PC-3 (cell line): ENCODE data around the gene FAM177A1. TPM values are rescaled to one million over a fixed set of nuclear protein-coding genes. Genes with fewer than 3 reads are reported as not detected.

Experiments used
- ATAC-seq: fragments of 200-7000 bp; cut with Tn5 transposase; 2 replicates; pipeline ENCODE4 v1.9.1; 2020; ENCODE audit warnings: mild to moderate bottlenecking, moderate library complexity
- BruUV-seq: library from RNA; stranded (reverse); fragments of 400-500 nt; replicated peaks from 2 replicates; lab custom pipeline; 2021; lab: Mats Ljungman, UMichigan
- CTCF ChIA-PET: fragments of 300-600 bp; sonication (Branson Sonifier 250); formaldehyde crosslinking; loops from one replicate; lab custom pipeline; 2022; ENCODE audit warnings: antibody characterized with exemption; lab: Charles Lee
- POLR2A ChIA-PET: fragments of 300-600 bp; sonication (Branson Sonifier 250); formaldehyde crosslinking; loops from one replicate; lab custom pipeline; 2022; ENCODE audit warnings: antibody characterized with exemption; ENCODE audit not compliant: unreplicated experiment; lab: Charles Lee
- DNase-seq: peaks from one replicate; pipeline ENCODE4 v3.0.0-alpha.2; 2015
- H2AFZ ChIP-seq: fragments of 300-600 bp; sonication (generic); 2 replicates; pipeline ENCODE4 v1.6.0; 2016; ENCODE audit warnings: antibody characterized with exemption, low read length
- H3F3A ChIP-seq: fragments of 300-600 bp; sonication (generic); one replicate; pipeline ENCODE4 v1.6.0; 2017; ENCODE audit warnings: antibody characterized with exemption, low read length, control low read depth, mild to moderate bottlenecking; ENCODE audit not compliant: unreplicated experiment
- H3K27ac ChIP-seq: fragments of 300-600 bp; sonication (generic); 2 replicates; pipeline ENCODE4 v1.5.1; 2016; ENCODE audit warnings: mild to moderate bottlenecking, low read length
- H3K27me3 ChIP-seq: fragments of 300-600 bp; sonication (generic); 2 replicates; pipeline ENCODE4 v1.6.1; 2016; ENCODE audit warnings: low read length, mixed read lengths
- H3K36me3 ChIP-seq: fragments of 300-600 bp; sonication (generic); 2 replicates; pipeline ENCODE4 v1.6.1; 2016; ENCODE audit warnings: low read depth, mixed run types, low read length, mixed read lengths
- H3K4me1 ChIP-seq: fragments of 300-600 bp; sonication (generic); 2 replicates; pipeline ENCODE4 v1.5.1; 2016; ENCODE audit warnings: low read length; ENCODE audit not compliant: insufficient read depth
- H3K4me2 ChIP-seq: fragments of 300-600 bp; sonication (generic); 2 replicates; pipeline ENCODE4 v1.6.0; 2016; ENCODE audit warnings: low read length
- H3K4me3 ChIP-seq: fragments of 300-600 bp; sonication (generic); 2 replicates; pipeline ENCODE4 v1.5.1; 2016; ENCODE audit warnings: mild to moderate bottlenecking, low read length, mixed read lengths
- H3K79me2 ChIP-seq: fragments of 300-600 bp; sonication (generic); 2 replicates; pipeline ENCODE4 v1.6.1; 2017; ENCODE audit warnings: low read length, mixed read lengths
- H3K9ac ChIP-seq: fragments of 300-600 bp; sonication (generic); 2 replicates; pipeline ENCODE4 v1.6.0; 2016; ENCODE audit warnings: mild to moderate bottlenecking, low read length
- H3K9me2 ChIP-seq: fragments of 300-600 bp; sonication (generic); replicated peaks from 2 replicates; pipeline ENCODE4 v1.6.1; 2016; ENCODE audit warnings: mixed run types, low read length, mixed read lengths
- H3K9me3 ChIP-seq: fragments of 300-600 bp; sonication (generic); 2 replicates; pipeline ENCODE4 v1.6.1; 2016; ENCODE audit warnings: low read length, mixed read lengths
- H4K20me1 ChIP-seq: fragments of 300-600 bp; sonication (generic); 2 replicates; pipeline ENCODE4 v1.6.1; 2016; ENCODE audit warnings: low read length, mixed read lengths
- EZH2 ChIP-seq: fragments of 300-600 bp; sonication (generic); IDR thresholded peaks from one replicate; pipeline ENCODE4 v1.6.1; 2017; ENCODE audit warnings: antibody characterized with exemption, mild to moderate bottlenecking, low read length; ENCODE audit not compliant: unreplicated experiment
- EZH2phosphoT487 ChIP-seq: fragments of 300-600 bp; sonication (generic); IDR thresholded peaks from 2 replicates; pipeline ENCODE4 v1.6.1; 2018; ENCODE audit warnings: mild to moderate bottlenecking, antibody characterized with exemption, low read length, borderline replicate concordance
- intact Hi-C: fragments of 100-400 bp; cut with micrococcal nuclease; formaldehyde crosslinking; loops from 2 replicates; pipeline ENCODE4 v1.9.0; 2023
- total RNA-seq: library from RNA; depleted of rRNA; stranded (reverse); fragments of >200 nt; gene quantifications from 2 replicates; pipeline ENCODE4 v1.2.3, GENCODE V29; 2014
- TF ChIP-seq, protein P1 (sequence below): fragments of 300-600 bp; sonication (generic); conservative IDR thresholded peaks from 2 replicates; pipeline ENCODE4 v1.5.1; 2017; ENCODE audit warnings: antibody characterized with exemption, low read depth, mild to moderate bottlenecking, low read length

The FAM177A1 gene
- total RNA-seq, 1 experiment from 2014 or later: 36.2 TPM

DNA sequence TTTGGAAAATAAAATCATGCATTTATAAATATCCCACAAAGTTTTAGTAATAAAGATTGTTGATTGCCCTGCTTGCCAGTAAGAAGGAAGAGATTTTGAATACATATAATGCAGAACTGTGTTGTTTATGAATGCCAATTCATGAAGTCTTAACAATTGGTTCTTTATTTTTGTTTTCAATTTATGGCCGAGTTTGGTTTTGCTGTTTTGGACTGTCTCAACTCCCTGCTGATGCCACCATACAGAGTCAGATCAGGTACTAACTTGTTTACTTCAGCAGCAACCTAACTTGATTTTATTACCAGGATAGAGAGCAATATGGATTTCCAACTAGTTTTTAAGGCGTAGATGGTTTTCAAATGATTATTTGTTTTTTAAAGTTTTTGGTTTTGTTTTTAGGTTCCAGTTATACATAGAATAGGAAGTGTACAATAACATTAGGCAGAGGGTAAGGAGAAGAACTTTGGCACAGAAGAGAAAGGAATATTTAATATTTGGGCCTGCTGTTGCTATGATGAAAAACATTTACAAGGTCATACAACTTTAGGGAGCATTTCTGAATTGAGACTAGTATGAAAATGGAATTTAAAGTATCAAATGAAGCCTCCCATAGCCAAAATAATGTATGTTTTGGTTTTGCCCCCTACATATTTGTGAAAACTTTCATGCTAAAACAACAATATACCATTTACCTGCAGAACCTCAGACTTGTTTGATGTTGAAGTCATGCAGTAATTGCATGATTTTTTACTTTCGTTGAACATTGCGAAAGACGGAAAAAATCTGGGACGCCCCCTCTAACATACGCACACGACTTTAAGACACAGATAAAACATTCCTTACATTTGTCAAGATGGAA is 904 bp upstream of the FAM177A1 start:
- Histone ChIP-seq H3K4me1 (peaks cover 22% of the 10 kb centered on the region), H3K9me3 (no peaks in the 10 kb centered on the region), H4K20me1 (no peaks in the 10 kb centered on the region), H2AFZ (peak overlapping the region; percentile 94), H3K79me2 (peaks cover 31% of the 10 kb centered on the region), H3K9ac (peak overlapping the region; percentile 82), H3K27me3 (no peaks in the 10 kb centered on the region), H3F3A (peaks cover 2% of the 10 kb centered on the region), H3K36me3 (peaks cover 4% of the 10 kb centered on the region; the same call in 1 of the 2 replicates), H3K4me3 (peak overlapping the region; percentile 87), H3K4me2 (peak overlapping the region; percentile 94), H3K9me2 (no peaks in the 10 kb centered on the region), H3K27ac (peak overlapping the region; percentile 67)
- CTCF ChIA-PET: no interaction called here
- TSS peak; percentile 89 for BruUV-seq
- TF ChIP-seq EZH2phosphoT487: no peak
- TF ChIP-seq, protein P1, sequence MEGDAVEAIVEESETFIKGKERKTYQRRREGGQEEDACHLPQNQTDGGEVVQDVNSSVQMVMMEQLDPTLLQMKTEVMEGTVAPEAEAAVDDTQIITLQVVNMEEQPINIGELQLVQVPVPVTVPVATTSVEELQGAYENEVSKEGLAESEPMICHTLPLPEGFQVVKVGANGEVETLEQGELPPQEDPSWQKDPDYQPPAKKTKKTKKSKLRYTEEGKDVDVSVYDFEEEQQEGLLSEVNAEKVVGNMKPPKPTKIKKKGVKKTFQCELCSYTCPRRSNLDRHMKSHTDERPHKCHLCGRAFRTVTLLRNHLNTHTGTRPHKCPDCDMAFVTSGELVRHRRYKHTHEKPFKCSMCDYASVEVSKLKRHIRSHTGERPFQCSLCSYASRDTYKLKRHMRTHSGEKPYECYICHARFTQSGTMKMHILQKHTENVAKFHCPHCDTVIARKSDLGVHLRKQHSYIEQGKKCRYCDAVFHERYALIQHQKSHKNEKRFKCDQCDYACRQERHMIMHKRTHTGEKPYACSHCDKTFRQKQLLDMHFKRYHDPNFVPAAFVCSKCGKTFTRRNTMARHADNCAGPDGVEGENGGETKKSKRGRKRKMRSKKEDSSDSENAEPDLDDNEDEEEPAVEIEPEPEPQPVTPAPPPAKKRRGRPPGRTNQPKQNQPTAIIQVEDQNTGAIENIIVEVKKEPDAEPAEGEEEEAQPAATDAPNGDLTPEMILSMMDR: no peak
- no peak for TF ChIP-seq EZH2
- ATAC-seq (no peak), DNase-seq (no peak)
- POLR2A ChIA-PET: interaction anchor here (0.6 to 1.9 kb wide), 8 partner anchors 17 to 782 kb away, joined by 3 to 9 read pairs (median 4); partner anchors contain the start of genes PPP2R3C, PRORP and SRP54
- intact Hi-C loops: loop anchor here (5.0 kb wide), 1 partner anchor 37 kb away; no protein-coding TSS in a partner anchor

DNA sequence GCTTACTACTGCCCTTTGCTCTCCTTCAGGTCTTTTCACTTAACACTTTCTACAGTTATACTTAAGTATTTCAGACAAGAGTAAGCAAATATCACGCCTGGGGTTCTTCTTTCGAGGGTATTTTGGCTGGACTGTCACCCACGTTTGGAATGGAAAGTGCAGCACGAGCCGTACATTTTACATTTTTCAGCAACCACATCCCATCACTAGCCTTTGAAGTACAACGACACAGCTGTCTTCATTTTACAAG is 349 bp upstream of the FAM177A1 start:
- intact Hi-C loops: loop anchor here (1.0 to 5.0 kb wide), 4 partner anchors 37 to 359 kb away; partner anchors contain the start of genes NFKBIA, PRORP and SRP54
- peak overlapping the region; percentile 67 for H3K27ac ChIP-seq
- H3K27me3 ChIP-seq: no peaks in the 10 kb centered on the region
- H3K9ac ChIP-seq: peak overlapping the region; percentile 82
- TF ChIP-seq EZH2 (no peak), EZH2phosphoT487 (no peak)
- TF ChIP-seq, protein P1: no peak
- CTCF ChIA-PET: no interaction called here
- H3K4me3 ChIP-seq: peak overlapping the region; percentile 87
- DNase-seq (peak; percentile 7), ATAC-seq (no peak)
- H3K9me2 ChIP-seq: no peaks in the 10 kb centered on the region
- POLR2A ChIA-PET: interaction anchor here (0.5 to 1.9 kb wide), 11 partner anchors 11 to 781 kb away, joined by 3 to 9 read pairs (median 3); partner anchors contain the start of genes PPP2R3C, PRORP and SRP54
- no TSS peak for BruUV-seq
- H2AFZ ChIP-seq: peak overlapping the region; percentile 94
- H3K79me2 ChIP-seq: peaks cover 31% of the 10 kb centered on the region
- no peaks in the 10 kb centered on the region for H3K9me3 ChIP-seq
- no peaks in the 10 kb centered on the region for H4K20me1 ChIP-seq
- peaks cover 27% of the 10 kb centered on the region for H3K4me1 ChIP-seq
- H3K4me2 ChIP-seq: peak overlapping the region; percentile 94
- H3K36me3 ChIP-seq: peaks cover 4% of the 10 kb centered on the region; the same call in 1 of the 2 replicates
- peaks cover 2% of the 10 kb centered on the region for H3F3A ChIP-seq
